Caco-2 (cell line): ENCODE data around the gene CDK17. TPM values are rescaled to one million over a fixed set of nuclear protein-coding genes. Genes with fewer than 3 reads are reported as not detected.

Source experiments
- BruUV-seq: library from RNA; stranded (reverse); fragments of 400-500 nt; replicated peaks from 2 replicates; lab custom pipeline; 2021; lab: Mats Ljungman, UMichigan
- CTCF ChIA-PET: fragments of 300-600 bp; sonication (Branson Sonifier 250); formaldehyde crosslinking; loops from one replicate; lab custom pipeline; 2022; ENCODE audit warnings: antibody characterized with exemption; lab: Charles Lee
- POLR2A ChIA-PET: fragments of 300-600 bp; sonication (Branson Sonifier 250); formaldehyde crosslinking; loops from one replicate; lab custom pipeline; 2022; ENCODE audit warnings: antibody characterized with exemption; lab: Charles Lee
- DNase-seq, 2 experiments: peaks; one replicate each; pipeline versions ENCODE4 v3.0.0 to v3.0.0-alpha.2; 2020 to 2022
- H3K27me3 ChIP-seq: replicated peaks from 2 replicates; pipeline ENCODE4 v1.6.0; 2011; ENCODE audit warnings: low read length; ENCODE audit not compliant: control insufficient read depth, insufficient read depth
- H3K36me3 ChIP-seq: 2 replicates; pipeline ENCODE4 v1.5.1; 2011; ENCODE audit warnings: low read length; ENCODE audit not compliant: control insufficient read depth, insufficient read depth
- H3K4me1 ChIP-seq: fragments of 250-450 bp; sonication (Bioruptor Pico); 2 replicates; pipeline ENCODE4 v1.5.1; 2020; ENCODE audit warnings: mild to moderate bottlenecking
- H3K4me3 ChIP-seq: 2 replicates; pipeline ENCODE4 v1.5.1; 2011; ENCODE audit warnings: low read depth, mild to moderate bottlenecking, control low read depth, low read length
- H3K9me3 ChIP-seq: fragments of 250-450 bp; sonication (Bioruptor Pico); 2 replicates; pipeline ENCODE4 v1.5.1; 2020; ENCODE audit warnings: mild to moderate bottlenecking, moderate library complexity
- H3K27ac Mint-ChIP-seq: one replicate; pipeline ENCODE4 v1.8.0; 2022; ENCODE audit warnings: mixed read lengths; ENCODE audit not compliant: unreplicated experiment
- H3K27me3 Mint-ChIP-seq: one replicate; pipeline ENCODE4 v1.8.0; 2022; ENCODE audit warnings: mixed read lengths; ENCODE audit not compliant: insufficient read depth, unreplicated experiment
- H3K36me3 Mint-ChIP-seq: one replicate; pipeline ENCODE4 v1.8.0; 2022; ENCODE audit warnings: mild to moderate bottlenecking, mixed read lengths; ENCODE audit not compliant: insufficient read depth, unreplicated experiment
- H3K4me1 Mint-ChIP-seq: one replicate; pipeline ENCODE4 v1.8.0; 2022; ENCODE audit warnings: low read depth, mixed read lengths; ENCODE audit not compliant: unreplicated experiment
- H3K4me3 Mint-ChIP-seq: one replicate; pipeline ENCODE4 v1.8.0; 2022; ENCODE audit warnings: mild to moderate bottlenecking, moderate library complexity, mixed read lengths; ENCODE audit not compliant: unreplicated experiment
- H3K9me3 Mint-ChIP-seq: one replicate; pipeline ENCODE4 v1.8.0; 2022; ENCODE audit warnings: mixed read lengths; ENCODE audit not compliant: unreplicated experiment
- CTCF ChIP-seq, 2 experiments: fragments of 200-600 bp in 1 of 2; IDR thresholded peaks; 1 replicate in 1 of 2; 2 replicates in 1 of 2; pipeline versions ENCODE4 v1.5.1 to v1.8.0; 2011 to 2022; ENCODE audit warnings: antibody characterized with exemption in 1 of 2, control low read depth in 1 of 2, inconsistent platforms in 1 of 2, low read depth in 1 of 2, low read length in 1 of 2, mild to moderate bottlenecking in 1 of 2, moderate library complexity in 1 of 2; ENCODE audit not compliant: insufficient read depth in 1 of 2, severe bottlenecking in 1 of 2, unreplicated experiment in 1 of 2
- intact Hi-C: fragments of 100-400 bp; cut with micrococcal nuclease; formaldehyde crosslinking; loops from one replicate; pipeline ENCODE4 v1.10.0; 2022; ENCODE audit not compliant: unreplicated experiment
- total RNA-seq: library from RNA; stranded (reverse); gene quantifications from 2 replicates; pipeline ENCODE4 v1.2.3, GENCODE V29; 2022

Gene CDK17
- total RNA-seq, 1 experiment from 2014 or later: 11.7 TPM

GRCh38 chr12:96293093-96293492 is 107.1 kb downstream of the CDK17 start:
- no peak overlapping the region for H3K27ac Mint-ChIP-seq
- H3K36me3 Mint-ChIP-seq: no peaks in the 10 kb centered on the region
- no peak for DNase-seq
- Histone ChIP-seq H3K4me1 (no peaks in the 10 kb centered on the region), H3K4me3 (no peak overlapping the region), H3K36me3 (no peaks in the 10 kb centered on the region), H3K27me3 (no peaks in the 10 kb centered on the region), H3K9me3 (no peaks in the 10 kb centered on the region)
- H3K9me3 Mint-ChIP-seq: no peaks in the 10 kb centered on the region
- no peak overlapping the region for H3K4me3 Mint-ChIP-seq
- H3K4me1 Mint-ChIP-seq: no peaks in the 10 kb centered on the region
- TF ChIP-seq CTCF (IDR thresholded peaks at IDR 0.05; ENCODE audit: insufficient read depth in 1 of 2, low read depth in 1 of 2, low read length in 1 of 2, severe bottlenecking in 1 of 2, unreplicated experiment in 1 of 2): no peak
- intact Hi-C loops: no loop called here
- ChIA-PET POLR2A (no interaction called here), CTCF (interaction anchor here (0.6 kb wide), 1 partner anchor 78 kb away, joined by 4 read pairs; no protein-coding TSS in a partner anchor)
- no TSS peak for BruUV-seq
- H3K27me3 Mint-ChIP-seq: no peaks in the 10 kb centered on the region

- no peak for TF ChIP-seq CTCF (IDR thresholded peaks at IDR 0.05; ENCODE audit: insufficient read depth in 1 of 2, low read depth in 1 of 2, low read length in 1 of 2, severe bottlenecking in 1 of 2, unreplicated experiment in 1 of 2)
- ChIA-PET CTCF (no interaction called here), POLR2A (no interaction called here)
- no peaks in the 10 kb centered on the region for H3K27me3 ChIP-seq
- H3K9me3 ChIP-seq: no peaks in the 10 kb centered on the region
- no peaks in the 10 kb centered on the region for H3K36me3 ChIP-seq
- no peak overlapping the region for H3K4me3 Mint-ChIP-seq
- no peak for DNase-seq
- H3K36me3 Mint-ChIP-seq: peaks cover 6% of the 10 kb centered on the region
- BruUV-seq: no TSS peak
- H3K27me3 Mint-ChIP-seq: no peaks in the 10 kb centered on the region
- H3K9me3 Mint-ChIP-seq: no peaks in the 10 kb centered on the region
- H3K4me3 ChIP-seq: no peak overlapping the region
- no peaks in the 10 kb centered on the region for H3K4me1 ChIP-seq
- intact Hi-C loops: no loop called here
- H3K27ac Mint-ChIP-seq: no peak overlapping the region
- no peaks in the 10 kb centered on the region for H3K4me1 Mint-ChIP-seq
Measured at GRCh38 chr12:96289067-96289466, 111.2 kb downstream of the CDK17 start.

GRCh38 chr12:96285158-96285557 is 115.1 kb downstream of the CDK17 start:
- no peak overlapping the region for H3K27ac Mint-ChIP-seq
- no peaks in the 10 kb centered on the region for H3K4me1 Mint-ChIP-seq
- POLR2A ChIA-PET: no interaction called here
- no peaks in the 10 kb centered on the region for H3K27me3 Mint-ChIP-seq
- Histone ChIP-seq H3K36me3 (no peaks in the 10 kb centered on the region), H3K9me3 (no peaks in the 10 kb centered on the region), H3K4me1 (no peaks in the 10 kb centered on the region), H3K4me3 (no peak overlapping the region), H3K27me3 (no peaks in the 10 kb centered on the region)
- DNase-seq: no peak
- BruUV-seq: no TSS peak
- H3K36me3 Mint-ChIP-seq: peaks cover 6% of the 10 kb centered on the region
- CTCF ChIA-PET: no interaction called here
- TF ChIP-seq CTCF (IDR thresholded peaks at IDR 0.05; ENCODE audit: insufficient read depth in 1 of 2, low read depth in 1 of 2, low read length in 1 of 2, severe bottlenecking in 1 of 2, unreplicated experiment in 1 of 2): no peak
- H3K9me3 Mint-ChIP-seq: no peaks in the 10 kb centered on the region
- intact Hi-C loops: no loop called here
- no peak overlapping the region for H3K4me3 Mint-ChIP-seq
